ENCODE measurements around the gene DCAF11.

DCAF11 gene

GRCh38 chr14:24080888-24081738 is 33.5 kb upstream of the DCAF11 start:
- H3K4me1 ChIP-seq (ENCODE audit: control insufficient read depth, insufficient read depth, low read length), result peaks cover 23% of the 10 kb centered on the region
- H3K9ac ChIP-seq (ENCODE audit: low read depth, low read length), result peak overlapping the region; percentile 37
- H3K9me3 ChIP-seq (ENCODE audit: control insufficient read depth, insufficient read depth, low read length), result no peaks in the 10 kb centered on the region
- peaks cover 14% of the 10 kb centered on the region for H3K27me3 ChIP-seq (ENCODE audit: control insufficient read depth, insufficient read depth, low read length)
- no peaks in the 10 kb centered on the region for H3K36me3 ChIP-seq (ENCODE audit: control insufficient read depth, insufficient read depth, low read length)
- H3K27ac ChIP-seq (ENCODE audit: low read depth, low read length), result peak overlapping the region; percentile 3
- H3K4me3 ChIP-seq (ENCODE audit: low read depth, low read length), result peak overlapping the region; percentile 77

DNA sequence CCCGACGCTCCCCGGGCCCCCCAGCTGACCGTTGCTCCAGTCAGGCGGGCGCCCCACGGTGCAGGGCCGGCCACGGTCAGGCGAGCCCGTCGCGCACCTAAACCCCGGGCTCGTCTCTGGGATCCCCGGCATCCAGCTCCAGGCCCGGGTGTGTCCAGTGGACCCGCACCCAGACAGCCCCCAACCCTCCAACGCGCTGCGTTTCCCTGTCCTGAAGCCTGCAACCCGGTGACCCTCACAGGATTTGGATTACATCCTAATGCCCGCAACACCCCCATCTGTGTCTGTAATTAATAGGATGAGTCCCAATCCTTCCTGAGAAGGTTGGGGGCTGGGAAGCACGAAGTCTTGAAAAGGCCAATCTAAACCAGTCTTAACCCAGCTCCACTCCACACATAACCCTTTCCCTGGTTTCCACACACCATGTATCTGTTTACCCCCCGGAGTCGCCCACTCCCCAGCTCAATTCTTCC is 32.8 kb upstream of the DCAF11 start:
- H3K36me3 ChIP-seq (ENCODE audit: control insufficient read depth, insufficient read depth, low read length), result no peaks in the 10 kb centered on the region
- H3K4me1 ChIP-seq (ENCODE audit: control insufficient read depth, insufficient read depth, low read length), result peaks cover 23% of the 10 kb centered on the region
- H3K9ac ChIP-seq (ENCODE audit: low read depth, low read length), result no peak overlapping the region
- no peaks in the 10 kb centered on the region for H3K9me3 ChIP-seq (ENCODE audit: control insufficient read depth, insufficient read depth, low read length)
- peaks cover 14% of the 10 kb centered on the region for H3K27me3 ChIP-seq (ENCODE audit: control insufficient read depth, insufficient read depth, low read length)
- peak overlapping the region; percentile 77 for H3K4me3 ChIP-seq (ENCODE audit: low read depth, low read length)
- no peak overlapping the region for H3K27ac ChIP-seq (ENCODE audit: low read depth, low read length)

GRCh38 chr14:24082411-24083080 is 32.0 kb upstream of the DCAF11 start:
- Histone ChIP-seq H3K27me3 (ENCODE audit: control insufficient read depth, insufficient read depth, low read length) (peaks cover 14% of the 10 kb centered on the region), H3K4me3 (ENCODE audit: low read depth, low read length) (no peak overlapping the region), H3K27ac (ENCODE audit: low read depth, low read length) (no peak overlapping the region), H3K4me1 (ENCODE audit: control insufficient read depth, insufficient read depth, low read length) (peaks cover 23% of the 10 kb centered on the region), H3K36me3 (ENCODE audit: control insufficient read depth, insufficient read depth, low read length) (no peaks in the 10 kb centered on the region), H3K9ac (ENCODE audit: low read depth, low read length) (no peak overlapping the region), H3K9me3 (ENCODE audit: control insufficient read depth, insufficient read depth, low read length) (no peaks in the 10 kb centered on the region)

DNA sequence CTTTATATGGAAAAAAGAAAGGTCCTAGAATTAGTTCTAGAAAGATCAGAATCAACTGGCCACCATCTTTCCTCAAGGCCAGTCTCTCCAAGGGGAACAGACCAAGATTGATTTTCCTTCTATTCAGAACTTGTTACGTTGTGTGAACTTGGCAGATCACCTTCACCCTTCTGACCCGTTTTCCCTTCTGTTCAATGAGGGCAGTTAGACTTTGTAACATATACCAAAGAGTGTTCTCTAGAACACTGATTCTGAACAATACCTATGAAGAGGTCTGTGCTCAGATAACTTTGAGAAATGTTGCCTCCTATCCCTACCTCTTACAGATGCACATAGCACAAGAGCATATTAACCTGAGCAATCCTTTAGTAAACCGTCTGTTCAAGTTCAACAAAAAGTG is 31.1 kb upstream of the DCAF11 start:
- Histone ChIP-seq H3K9ac (ENCODE audit: low read depth, low read length) (no peak overlapping the region), H3K4me3 (ENCODE audit: low read depth, low read length) (no peak overlapping the region), H3K27me3 (ENCODE audit: control insufficient read depth, insufficient read depth, low read length) (peaks cover 14% of the 10 kb centered on the region), H3K27ac (ENCODE audit: low read depth, low read length) (no peak overlapping the region), H3K4me1 (ENCODE audit: control insufficient read depth, insufficient read depth, low read length) (peaks cover 23% of the 10 kb centered on the region), H3K36me3 (ENCODE audit: control insufficient read depth, insufficient read depth, low read length) (no peaks in the 10 kb centered on the region), H3K9me3 (ENCODE audit: control insufficient read depth, insufficient read depth, low read length) (no peaks in the 10 kb centered on the region)

- no peak overlapping the region for H3K9ac ChIP-seq (ENCODE audit: low read depth, low read length)
- H3K36me3 ChIP-seq (ENCODE audit: control insufficient read depth, insufficient read depth, low read length), result no peaks in the 10 kb centered on the region
- H3K27ac ChIP-seq (ENCODE audit: low read depth, low read length), result no peak overlapping the region
- peaks cover 14% of the 10 kb centered on the region for H3K27me3 ChIP-seq (ENCODE audit: control insufficient read depth, insufficient read depth, low read length)
- H3K4me1 ChIP-seq (ENCODE audit: control insufficient read depth, insufficient read depth, low read length), result peaks cover 18% of the 10 kb centered on the region
- H3K4me3 ChIP-seq (ENCODE audit: low read depth, low read length), result no peak overlapping the region
- no peaks in the 10 kb centered on the region for H3K9me3 ChIP-seq (ENCODE audit: control insufficient read depth, insufficient read depth, low read length)
Measured at GRCh38 chr14:24084440-24084839, 30.1 kb upstream of the DCAF11 start.

DNA sequence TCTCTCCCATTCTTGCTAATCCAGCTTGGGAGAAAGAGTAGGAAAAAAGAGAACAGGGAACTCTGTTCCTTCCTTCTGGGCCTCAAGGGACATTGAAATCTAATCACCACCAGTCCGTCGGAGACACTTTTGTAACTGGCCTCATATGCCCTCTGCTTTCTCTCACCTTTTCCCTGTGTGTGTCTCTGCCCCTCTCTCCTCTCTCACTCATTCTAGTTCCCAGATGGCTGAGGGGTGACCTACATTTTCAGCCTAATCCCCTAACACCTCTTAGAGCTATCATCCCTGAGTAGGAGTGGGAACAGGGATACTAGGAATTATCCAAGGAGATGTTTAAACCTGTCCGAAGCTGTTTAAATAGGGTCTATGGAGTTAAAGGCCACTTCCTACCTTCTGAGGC is 29.4 kb upstream of the DCAF11 start:
- Histone ChIP-seq H3K4me1 (ENCODE audit: control insufficient read depth, insufficient read depth, low read length) (peaks cover 12% of the 10 kb centered on the region), H3K27me3 (ENCODE audit: control insufficient read depth, insufficient read depth, low read length) (peaks cover 14% of the 10 kb centered on the region), H3K36me3 (ENCODE audit: control insufficient read depth, insufficient read depth, low read length) (no peaks in the 10 kb centered on the region), H3K4me3 (ENCODE audit: low read depth, low read length) (no peak overlapping the region), H3K9me3 (ENCODE audit: control insufficient read depth, insufficient read depth, low read length) (no peaks in the 10 kb centered on the region), H3K27ac (ENCODE audit: low read depth, low read length) (no peak overlapping the region), H3K9ac (ENCODE audit: low read depth, low read length) (no peak overlapping the region)

DNA sequence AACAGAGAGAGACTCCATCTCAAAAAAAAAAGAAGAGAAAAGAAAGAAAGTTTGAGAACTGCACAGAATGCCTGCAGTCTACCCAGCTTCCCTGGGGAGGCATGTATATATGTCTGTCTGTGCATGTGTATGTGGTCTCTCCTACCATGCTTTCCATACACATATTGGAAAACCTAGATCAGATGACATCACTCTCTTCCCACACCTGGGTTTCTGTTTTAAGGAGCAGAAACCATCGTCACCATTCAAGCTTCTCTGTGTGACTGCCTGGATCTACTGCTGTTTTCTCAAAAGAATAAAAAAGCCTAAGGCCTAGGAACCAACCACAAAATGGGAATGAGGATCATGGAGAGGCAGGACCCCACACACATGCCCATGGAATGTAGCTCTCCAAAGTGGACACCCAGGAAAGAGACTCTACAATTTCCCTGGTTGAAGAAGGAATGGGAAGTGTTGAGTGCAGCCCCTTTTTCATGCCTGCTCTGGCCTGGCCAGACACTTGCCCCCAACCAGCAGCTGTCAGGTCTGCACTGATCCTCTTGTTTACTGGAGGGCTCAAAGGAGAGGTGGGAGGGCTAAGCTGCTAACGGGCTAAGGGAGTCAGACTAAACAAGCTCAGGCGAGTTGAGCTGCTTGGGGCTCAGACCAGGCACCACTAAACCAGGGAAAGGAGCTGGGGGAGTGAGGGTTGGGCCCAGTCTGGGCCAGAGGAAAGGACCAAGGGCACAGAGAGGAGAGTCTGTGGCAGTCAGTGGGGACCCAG is 28.2 kb upstream of the DCAF11 start:
- Histone ChIP-seq H3K4me3 (ENCODE audit: low read depth, low read length) (no peak overlapping the region), H3K9ac (ENCODE audit: low read depth, low read length) (no peak overlapping the region), H3K9me3 (ENCODE audit: control insufficient read depth, insufficient read depth, low read length) (no peaks in the 10 kb centered on the region), H3K27me3 (ENCODE audit: control insufficient read depth, insufficient read depth, low read length) (peaks cover 14% of the 10 kb centered on the region), H3K4me1 (ENCODE audit: control insufficient read depth, insufficient read depth, low read length) (0 out of 2 replicates have a peak, but pooled peaks cover 5% of the 10 kb centered on the region), H3K27ac (ENCODE audit: low read depth, low read length) (no peak overlapping the region), H3K36me3 (ENCODE audit: control insufficient read depth, insufficient read depth, low read length) (no peaks in the 10 kb centered on the region)

- Histone ChIP-seq H3K36me3 (ENCODE audit: control insufficient read depth, insufficient read depth, low read length) (no peaks in the 10 kb centered on the region), H3K9ac (ENCODE audit: low read depth, low read length) (no peak overlapping the region), H3K27me3 (ENCODE audit: control insufficient read depth, insufficient read depth, low read length) (peaks cover 10% of the 10 kb centered on the region), H3K4me1 (ENCODE audit: control insufficient read depth, insufficient read depth, low read length) (0 out of 2 replicates have a peak, but pooled peaks cover 2% of the 10 kb centered on the region), H3K4me3 (ENCODE audit: low read depth, low read length) (no peak overlapping the region), H3K27ac (ENCODE audit: low read depth, low read length) (no peak overlapping the region), H3K9me3 (ENCODE audit: control insufficient read depth, insufficient read depth, low read length) (no peaks in the 10 kb centered on the region)
Measured at GRCh38 chr14:24087004-24087403, 27.6 kb upstream of the DCAF11 start.

DNA sequence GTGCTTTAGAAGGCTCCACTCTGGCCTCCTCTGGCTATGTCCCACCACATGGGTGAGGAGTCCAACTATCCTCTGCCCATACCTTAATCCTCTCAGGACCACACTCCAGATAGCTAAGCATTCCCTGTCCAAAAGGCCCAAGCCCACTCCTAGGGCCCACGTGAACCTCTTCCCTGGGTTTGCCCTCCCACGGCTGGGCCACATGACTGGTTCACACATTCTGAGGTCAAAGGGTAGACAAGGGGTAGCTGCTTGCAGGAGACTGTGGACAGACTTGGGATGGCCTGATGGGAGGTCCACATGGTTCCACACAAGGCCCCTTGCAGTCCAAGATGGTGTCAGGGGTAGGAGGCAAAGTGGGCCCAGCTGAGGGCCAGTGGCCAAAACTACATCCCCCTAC is 26.5 kb upstream of the DCAF11 start:
- Histone ChIP-seq H3K27me3 (ENCODE audit: control insufficient read depth, insufficient read depth, low read length) (no peaks in the 10 kb centered on the region; the same call in 1 of the 2 replicates), H3K36me3 (ENCODE audit: control insufficient read depth, insufficient read depth, low read length) (no peaks in the 10 kb centered on the region), H3K4me1 (ENCODE audit: control insufficient read depth, insufficient read depth, low read length) (no peaks in the 10 kb centered on the region), H3K4me3 (ENCODE audit: low read depth, low read length) (no peak overlapping the region), H3K9ac (ENCODE audit: low read depth, low read length) (no peak overlapping the region), H3K27ac (ENCODE audit: low read depth, low read length) (no peak overlapping the region), H3K9me3 (ENCODE audit: control insufficient read depth, insufficient read depth, low read length) (no peaks in the 10 kb centered on the region)

GRCh38 chr14:24089890-24090289 is 24.7 kb upstream of the DCAF11 start:
- Histone ChIP-seq H3K27ac (ENCODE audit: low read depth, low read length) (no peak overlapping the region), H3K4me1 (ENCODE audit: control insufficient read depth, insufficient read depth, low read length) (peaks cover 6% of the 10 kb centered on the region), H3K36me3 (ENCODE audit: control insufficient read depth, insufficient read depth, low read length) (no peaks in the 10 kb centered on the region), H3K27me3 (ENCODE audit: control insufficient read depth, insufficient read depth, low read length) (no peaks in the 10 kb centered on the region), H3K9ac (ENCODE audit: low read depth, low read length) (no peak overlapping the region), H3K4me3 (ENCODE audit: low read depth, low read length) (no peak overlapping the region), H3K9me3 (ENCODE audit: control insufficient read depth, insufficient read depth, low read length) (no peaks in the 10 kb centered on the region)

Measured in HUES48 (cell line).